Endothelial cell (in vitro differentiated cells): ENCODE results near the gene FANCG. TPM values are rescaled to one million over a fixed set of nuclear protein-coding genes. Genes with fewer than 3 reads are reported as not detected.

Experiments
- DNase-seq: peaks from one replicate; pipeline ENCODE4 v3.0.0; 2021; ENCODE audit warnings: low spot score
- H3K27ac Mint-ChIP-seq: one replicate; pipeline ENCODE4 v1.8.0; 2021; ENCODE audit warnings: mixed read lengths, inconsistent platforms; ENCODE audit not compliant: unreplicated experiment
- H3K27me3 Mint-ChIP-seq: one replicate; pipeline ENCODE4 v1.8.0; 2021; ENCODE audit warnings: mild to moderate bottlenecking, moderate library complexity, mixed read lengths, inconsistent platforms; ENCODE audit not compliant: unreplicated experiment
- H3K36me3 Mint-ChIP-seq: one replicate; pipeline ENCODE4 v1.8.0; 2021; ENCODE audit warnings: mild to moderate bottlenecking, low read depth, mixed read lengths, inconsistent platforms; ENCODE audit not compliant: unreplicated experiment
- H3K4me1 Mint-ChIP-seq: one replicate; pipeline ENCODE4 v1.8.0; 2021; ENCODE audit warnings: mild to moderate bottlenecking, mixed read lengths, inconsistent platforms; ENCODE audit not compliant: unreplicated experiment
- H3K4me3 Mint-ChIP-seq: one replicate; pipeline ENCODE4 v1.8.0; 2021; ENCODE audit warnings: mild to moderate bottlenecking, mixed read lengths, inconsistent platforms; ENCODE audit not compliant: unreplicated experiment
- H3K9me3 Mint-ChIP-seq: one replicate; pipeline ENCODE4 v1.8.0; 2021; ENCODE audit warnings: mixed read lengths, inconsistent platforms; ENCODE audit not compliant: unreplicated experiment
- CTCF ChIP-seq: fragments of 200-600 bp; sonication (generic); IDR thresholded peaks from one replicate; pipeline ENCODE4 v1.5.0; 2021; ENCODE audit warnings: antibody characterized with exemption; ENCODE audit not compliant: unreplicated experiment
- total RNA-seq: library from RNA; stranded (reverse); fragmentation: NEBNext Ultra II Directional; extraction: Animal tissue kit (Norgen Biotek cat#: 25700); gene quantifications from one replicate; pipeline ENCODE4 v1.2.1, GENCODE V29; 2021; ENCODE audit not compliant: unreplicated experiment

FANCG gene
- total RNA-seq, 1 donor from 2014 or later = 41.4 TPM

GRCh38 chr9:35102769-35103659 is 23.3 kb upstream of the FANCG start, which contains the start of gene STOML2:
STOML2 (minus strand) TSS chr9:35103131; CDS start chr9:35103094, 37 bp downstream.
- Mint-ChIP-seq H3K9me3 (no peaks in the 10 kb centered on the region), H3K4me3 (peak within 1 kb of the TSS; percentile 97), H3K27ac (peak within 1 kb of the TSS; percentile 100), H3K27me3 (peaks cover 24% of the 10 kb centered on the region), H3K36me3 (peaks cover 49% of the 10 kb centered on the region), H3K4me1 (peaks cover 26% of the 10 kb centered on the region)
- peak; percentile 91 for DNase-seq
- TF ChIP-seq CTCF = no peak

- TF ChIP-seq CTCF = no peak
- Mint-ChIP-seq H3K4me1 (peaks cover 26% of the 10 kb centered on the region), H3K4me3 (peak overlapping the region; percentile 97), H3K36me3 (peaks cover 49% of the 10 kb centered on the region), H3K27ac (peak overlapping the region; percentile 100), H3K9me3 (no peaks in the 10 kb centered on the region), H3K27me3 (peaks cover 24% of the 10 kb centered on the region)
- no peak for DNase-seq
Observed at GRCh38 chr9:35102465-35102768, 22.7 kb upstream of the FANCG start.

GRCh38 chr9:35097573-35097972 is 17.8 kb upstream of the FANCG start:
- peaks cover 22% of the 10 kb centered on the region for H3K36me3 Mint-ChIP-seq
- DNase-seq = no peak
- TF ChIP-seq CTCF = no peak
- H3K4me1 Mint-ChIP-seq = peaks cover 15% of the 10 kb centered on the region
- no peak overlapping the region for H3K4me3 Mint-ChIP-seq
- H3K9me3 Mint-ChIP-seq = no peaks in the 10 kb centered on the region
- peaks cover 10% of the 10 kb centered on the region for H3K27me3 Mint-ChIP-seq
- no peak overlapping the region for H3K27ac Mint-ChIP-seq

GRCh38 chr9:35096035-35096849 is 16.5 kb upstream of the FANCG start, which contains the start of gene PIGO:
PIGO (minus strand) TSS chr9:35096591; CDS start chr9:35095565, 1,026 bp downstream.
- Mint-ChIP-seq H3K27me3 (peaks cover 11% of the 10 kb centered on the region), H3K27ac (peak within 1 kb of the TSS; percentile 90)
- peak; percentile 92 for DNase-seq

More at GRCh38 chr9:35096035-35096849, 16.5 kb upstream of the FANCG start, which contains the start of gene PIGO:
- Mint-ChIP-seq H3K4me1 (peaks cover 9% of the 10 kb centered on the region), H3K36me3 (peaks cover 24% of the 10 kb centered on the region), H3K4me3 (peak within 1 kb of the TSS; percentile 89), H3K9me3 (no peaks in the 10 kb centered on the region)
- TF ChIP-seq CTCF = peak; percentile 93
